IMR-90 (cell line): ENCODE results near the gene NDUFB11. TPM values are rescaled to one million over a fixed set of nuclear protein-coding genes. Genes with fewer than 3 reads are reported as not detected.

Experiments used
- ATAC-seq: fragments of 200-7000 bp; cut with Tn5 transposase; 2 replicates; pipeline ENCODE4 v1.9.1; 2020; ENCODE audit warnings: low read depth, mild to moderate bottlenecking, moderate library complexity
- BruUV-seq: library from RNA; stranded (reverse); fragments of 400-500 nt; replicated peaks from 2 replicates; lab custom pipeline; 2021; lab: Mats Ljungman, UMichigan
- CTCF ChIA-PET: fragments of 300-600 bp; formaldehyde crosslinking; extraction: SDS; loops from one replicate; lab custom pipeline; 2021; ENCODE audit warnings: antibody characterized with exemption; lab: Yijun Ruan, JAX
- POLR2A ChIA-PET: fragments of 300-600 bp; sonication (Branson Sonifier 250); formaldehyde crosslinking; loops from one replicate; lab custom pipeline; 2022; ENCODE audit warnings: antibody characterized with exemption; ENCODE audit not compliant: unreplicated experiment; lab: Charles Lee
- DNase-seq: peaks from one replicate; pipeline ENCODE4 v3.0.0; 2013
- H2AFZ ChIP-seq: replicated peaks from 2 replicates; pipeline ENCODE3; 2013; ENCODE audit warnings: low read length, mild to moderate bottlenecking; ENCODE audit not compliant: poor library complexity
- H2AK5ac ChIP-seq: 2 replicates; pipeline ENCODE4 v1.6.1; 2013; ENCODE audit warnings: low read depth, low read length, inconsistent platforms
- H2AK9ac ChIP-seq: replicated peaks from 2 replicates; pipeline ENCODE3; 2013; ENCODE audit warnings: mild to moderate bottlenecking, low read depth, low read length, moderate library complexity; ENCODE audit not compliant: poor library complexity
- H2BK120ac ChIP-seq: 2 replicates; pipeline ENCODE4 v1.6.1; 2013; ENCODE audit warnings: low read depth, low read length, inconsistent platforms
- H2BK15ac ChIP-seq: 3 replicates; pipeline ENCODE4 v1.6.1; 2013; ENCODE audit warnings: low read depth, low read length, inconsistent platforms
- H2BK20ac ChIP-seq: 2 replicates; pipeline ENCODE4 v1.6.1; 2013; ENCODE audit warnings: low read depth, mild to moderate bottlenecking, inconsistent platforms, low read length, moderate library complexity
- H2BK5ac ChIP-seq: 2 replicates; pipeline ENCODE4 v1.6.1; 2013; ENCODE audit warnings: mild to moderate bottlenecking, low read depth, low read length, inconsistent platforms; ENCODE audit not compliant: poor library complexity, severe bottlenecking
- H3K14ac ChIP-seq: replicated peaks from 2 replicates; pipeline ENCODE4 v1.6.1; 2013; ENCODE audit warnings: low read depth, low read length, inconsistent platforms
- H3K18ac ChIP-seq: 2 replicates; pipeline ENCODE4 v1.6.1; 2013; ENCODE audit warnings: low read depth, low read length, control low read depth
- H3K23ac ChIP-seq: 2 replicates; pipeline ENCODE4 v1.6.1; 2013; ENCODE audit warnings: low read depth, low read length, inconsistent platforms
- H3K27ac ChIP-seq: 2 replicates; pipeline ENCODE4 v1.5.1; 2013; ENCODE audit warnings: mild to moderate bottlenecking, control low read depth, low read length; ENCODE audit not compliant: insufficient read depth
- H3K27me3 ChIP-seq: 2 replicates; pipeline ENCODE4 v1.6.1; 2013; ENCODE audit warnings: low read length; ENCODE audit not compliant: control insufficient read depth, insufficient read depth
- H3K36me3 ChIP-seq: 2 replicates; pipeline ENCODE4 v1.6.1; 2013; ENCODE audit warnings: low read length, mixed read lengths; ENCODE audit not compliant: control insufficient read depth, insufficient read depth
- H3K4ac ChIP-seq: 2 replicates; pipeline ENCODE4 v1.6.1; 2013; ENCODE audit warnings: low read depth, low read length, inconsistent platforms
- H3K4me1 ChIP-seq: 2 replicates; pipeline ENCODE4 v1.6.1; 2013; ENCODE audit warnings: low read length, mixed read lengths; ENCODE audit not compliant: control insufficient read depth, insufficient read depth
- H3K4me2 ChIP-seq: 2 replicates; pipeline ENCODE4 v1.6.1; 2013; ENCODE audit warnings: low read depth, mild to moderate bottlenecking, control low read depth, low read length, moderate library complexity
- H3K4me3 ChIP-seq: 2 replicates; pipeline ENCODE4 v1.5.1; 2013; ENCODE audit warnings: low read depth, mild to moderate bottlenecking, control low read depth, low read length, moderate library complexity; ENCODE audit not compliant: insufficient read depth
- H3K56ac ChIP-seq: 2 replicates; pipeline ENCODE4 v1.6.1; 2013; ENCODE audit warnings: low read length, inconsistent platforms; ENCODE audit not compliant: insufficient read depth; ENCODE audit errors: extremely low read depth
- H3K79me1 ChIP-seq, 2 experiments: 2 replicates each; pipeline ENCODE4 v1.6.1; 2013; ENCODE audit warnings: low read length in 2 of 2, inconsistent platforms in 1 of 2, low read depth in 1 of 2
- H3K9ac ChIP-seq: 2 replicates; pipeline ENCODE4 v1.6.1; 2013; ENCODE audit warnings: low read depth, low read length, control low read depth
- H3K9me1 ChIP-seq: 2 replicates; pipeline ENCODE4 v1.6.1; 2013; ENCODE audit warnings: low read length, inconsistent platforms; ENCODE audit not compliant: insufficient read depth
- H3K9me3 ChIP-seq: 2 replicates; pipeline ENCODE4 v1.6.1; 2013; ENCODE audit warnings: low read length; ENCODE audit not compliant: control insufficient read depth, insufficient read depth
- H4K20me1 ChIP-seq: 2 replicates; pipeline ENCODE4 v1.6.1; 2013; ENCODE audit warnings: low read length, inconsistent platforms; ENCODE audit not compliant: insufficient read depth
- H4K5ac ChIP-seq: 2 replicates; pipeline ENCODE4 v1.6.1; 2013; ENCODE audit warnings: mild to moderate bottlenecking, low read depth, low read length, control low read depth
- H4K8ac ChIP-seq, 2 experiments: 2 replicates each; pipeline ENCODE4 v1.6.1; 2013; ENCODE audit warnings: low read depth in 2 of 2, low read length in 2 of 2, control low read depth in 1 of 2, inconsistent platforms in 1 of 2
- H4K91ac ChIP-seq: 2 replicates; pipeline ENCODE4 v1.6.1; 2013; ENCODE audit warnings: low read depth, low read length, inconsistent platforms; ENCODE audit not compliant: insufficient read depth
- CEBPB ChIP-seq: IDR thresholded peaks from 2 replicates; pipeline ENCODE4 v1.6.1; 2012; ENCODE audit warnings: low read depth, low read length, improper control_type of control experiment
- CHD1 ChIP-seq: IDR thresholded peaks from 2 replicates; pipeline ENCODE4 v1.6.1; 2012; ENCODE audit warnings: low read depth, low read length, improper control_type of control experiment
- ELK1 ChIP-seq: fragments of 150-350 bp; IDR thresholded peaks from 2 replicates; pipeline ENCODE4 v1.6.1; 2016; ENCODE audit warnings: low read depth, mild to moderate bottlenecking, low read length, moderate library complexity, borderline replicate concordance
- RFX5 ChIP-seq: IDR thresholded peaks from 2 replicates; pipeline ENCODE4 v1.8.0; 2012; ENCODE audit warnings: low read depth, mild to moderate bottlenecking, low read length, moderate library complexity
- SMC3 ChIP-seq: fragments of 150-350 bp; IDR thresholded peaks from 2 replicates; pipeline ENCODE4 v1.6.1; 2016; ENCODE audit warnings: low read depth, mild to moderate bottlenecking, antibody characterized with exemption, low read length, moderate library complexity
- WGBS, 2 experiments: methylation state at CpG; one replicate each; pipeline versions ENCODE4 v1.1.5 to v1.1.7; 2013; ENCODE audit warnings: missing lambda C conversion rate in 2 of 2; ENCODE audit not compliant: insufficient read length in 1 of 2; ENCODE audit errors: extremely low coverage in 2 of 2; 5-methylcytosine and 5-hydroxymethylcytosine counted together
- dilution Hi-C: fragments of 300-500 bp; cut with HindIII; formaldehyde crosslinking; loops from one replicate; pipeline ENCODE4 v1.14.3; 2018; ENCODE audit warnings: low sequenced_read_pairs; ENCODE audit not compliant: unreplicated experiment
- in situ Hi-C: fragments of 300-500 bp; cut with MboI; formaldehyde crosslinking; loops from 3 replicates; pipeline ENCODE4 v1.14.3; 2019; ENCODE audit warnings: low sequenced_read_pairs, inconsistent platforms, mixed read lengths
- intact Hi-C: fragments of 100-400 bp; cut with micrococcal nuclease; formaldehyde crosslinking; loops from 2 replicates; pipeline ENCODE4 v1.10.0; 2022
- polyA plus RNA-seq, 3 experiments: library from polyadenylated mRNA; depleted of rRNA; stranded (reverse); fragments of >200 nt; gene quantifications; 2 replicates each; pipeline ENCODE4 v1.2.3, GENCODE V29; 2012; ENCODE audit warnings: low replicate concordance in 1 of 3
- total RNA-seq: library from RNA; depleted of rRNA; stranded (reverse); fragments of >200 nt; gene quantifications from 2 replicates; pipeline ENCODE4 v1.2.3, GENCODE V29; 2012
- TF ChIP-seq, protein P1 (sequence below): conservative IDR thresholded peaks from 2 replicates; pipeline ENCODE4 v1.5.1; 2012; ENCODE audit warnings: mild to moderate bottlenecking, low read depth, low read length, improper control_type of control experiment

The NDUFB11 gene
- total and polyA plus RNA-seq, 2 of the 4 experiments (the other 2 are of a cell fraction): 17.0 to 58.3 TPM

DNA sequence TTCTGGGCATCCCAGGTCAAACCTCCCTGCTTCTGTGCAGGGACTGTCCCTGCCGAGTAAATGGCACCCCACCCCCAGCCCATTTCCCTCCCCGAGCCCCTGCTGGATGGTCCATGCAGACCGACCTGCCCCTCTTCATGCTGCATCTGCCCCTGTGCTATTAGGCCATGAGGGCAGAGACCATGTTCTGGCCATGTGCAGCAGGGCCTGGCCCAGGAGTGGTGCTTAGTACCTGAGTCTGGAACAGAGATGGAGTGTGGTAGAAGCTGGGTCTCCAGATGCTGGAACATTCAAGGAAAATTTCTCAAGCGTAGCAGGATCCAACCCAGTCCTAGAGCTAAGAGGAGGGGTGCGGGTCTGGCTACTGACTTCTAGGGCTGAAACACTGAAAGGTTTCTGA is 33.8 kb upstream of the NDUFB11 start:
- ATAC-seq (no peak), DNase-seq (no peak)
- Histone ChIP-seq H3K56ac (no peak overlapping the region), H3K23ac (no peak overlapping the region), H3K4ac (no peak overlapping the region), H3K27ac (no peak overlapping the region), H2BK120ac (no peak overlapping the region), H4K5ac (no peak overlapping the region), H2AFZ (no peak overlapping the region), H3K9me3 (no peaks in the 10 kb centered on the region), H2BK15ac (no peak overlapping the region), H4K91ac (no peak overlapping the region), H3K79me1 (peaks cover 3% of the 10 kb centered on the region in 2 experiments; a peak in 1 of 4 replicates), H3K4me3 (no peak overlapping the region), H2BK5ac (no peak overlapping the region), H3K18ac (no peak overlapping the region), H3K27me3 (peaks cover 21% of the 10 kb centered on the region; the same call in 1 of the 2 replicates), H3K4me2 (no peak overlapping the region), H4K20me1 (no peaks in the 10 kb centered on the region), H2BK20ac (no peak overlapping the region), H4K8ac (no peak overlapping the region), H3K36me3 (peaks cover 46% of the 10 kb centered on the region), H3K14ac (no peak overlapping the region), H2AK5ac (no peak overlapping the region), H2AK9ac (no peak overlapping the region), H3K9ac (no peak overlapping the region), H3K4me1 (no peaks in the 10 kb centered on the region), H3K9me1 (no peaks in the 10 kb centered on the region)
- CTCF ChIA-PET: no interaction called here
- BruUV-seq: no TSS peak
- POLR2A ChIA-PET: no interaction called here
- in situ Hi-C loops: no loop called here
- dilution Hi-C loops: no loop called here
- intact Hi-C loops: no loop called here
- TF ChIP-seq RFX5: no peak
- TF ChIP-seq SMC3: no peak
- no peak for TF ChIP-seq CEBPB
- TF ChIP-seq ELK1: no peak
- TF ChIP-seq, protein P1, sequence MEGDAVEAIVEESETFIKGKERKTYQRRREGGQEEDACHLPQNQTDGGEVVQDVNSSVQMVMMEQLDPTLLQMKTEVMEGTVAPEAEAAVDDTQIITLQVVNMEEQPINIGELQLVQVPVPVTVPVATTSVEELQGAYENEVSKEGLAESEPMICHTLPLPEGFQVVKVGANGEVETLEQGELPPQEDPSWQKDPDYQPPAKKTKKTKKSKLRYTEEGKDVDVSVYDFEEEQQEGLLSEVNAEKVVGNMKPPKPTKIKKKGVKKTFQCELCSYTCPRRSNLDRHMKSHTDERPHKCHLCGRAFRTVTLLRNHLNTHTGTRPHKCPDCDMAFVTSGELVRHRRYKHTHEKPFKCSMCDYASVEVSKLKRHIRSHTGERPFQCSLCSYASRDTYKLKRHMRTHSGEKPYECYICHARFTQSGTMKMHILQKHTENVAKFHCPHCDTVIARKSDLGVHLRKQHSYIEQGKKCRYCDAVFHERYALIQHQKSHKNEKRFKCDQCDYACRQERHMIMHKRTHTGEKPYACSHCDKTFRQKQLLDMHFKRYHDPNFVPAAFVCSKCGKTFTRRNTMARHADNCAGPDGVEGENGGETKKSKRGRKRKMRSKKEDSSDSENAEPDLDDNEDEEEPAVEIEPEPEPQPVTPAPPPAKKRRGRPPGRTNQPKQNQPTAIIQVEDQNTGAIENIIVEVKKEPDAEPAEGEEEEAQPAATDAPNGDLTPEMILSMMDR: no peak
- TF ChIP-seq CHD1: no peak
- WGBS, 2 experiments: 67% methylated on average over 1 of the region's 5 CpGs; no CpG with 5 or more reads in 1 of the 2 experiments
